ACC112 (cell line): ENCODE data around the gene LRRC8A.

ENCODE experiments used
- H2AFZ ChIP-seq: fragments of 200-600 bp; sonication (generic); one replicate; pipeline ENCODE4 v1.6.0; 2017; ENCODE audit warnings: antibody characterized with exemption, low read length; ENCODE audit not compliant: unreplicated experiment
- H3K27ac ChIP-seq: fragments of 200-600 bp; sonication (generic); 2 replicates; pipeline ENCODE4 v1.5.1; 2014; ENCODE audit warnings: low read depth, mild to moderate bottlenecking, antibody characterized with exemption, low read length, moderate library complexity
- H3K27me3 ChIP-seq: fragments of 200-600 bp; sonication (generic); 2 replicates; pipeline ENCODE4 v1.6.1; 2014; ENCODE audit warnings: mild to moderate bottlenecking, antibody characterized with exemption, low read length, moderate library complexity, mixed read lengths; ENCODE audit not compliant: insufficient read depth
- H3K36me3 ChIP-seq: fragments of 200-600 bp; sonication (generic); 2 replicates; pipeline ENCODE4 v1.6.1; 2016; ENCODE audit warnings: mild to moderate bottlenecking, antibody characterized with exemption, low read length, moderate library complexity, mixed read lengths; ENCODE audit not compliant: insufficient read depth
- H3K4me1 ChIP-seq: fragments of 200-600 bp; sonication (generic); one replicate; pipeline ENCODE4 v1.6.1; 2016; ENCODE audit warnings: low read length, mixed read lengths; ENCODE audit not compliant: insufficient read depth, unreplicated experiment, control insufficient read depth
- H3K4me3 ChIP-seq: fragments of 200-600 bp; sonication (generic); 2 replicates; pipeline ENCODE4 v1.5.1; 2014; ENCODE audit warnings: mild to moderate bottlenecking, low read depth, low read length
- H3K79me2 ChIP-seq: fragments of 200-600 bp; sonication (generic); one replicate; pipeline ENCODE4 v1.6.0; 2016; ENCODE audit warnings: low read length; ENCODE audit not compliant: control insufficient read depth, unreplicated experiment, insufficient read depth

LRRC8A gene

GRCh38 chr9:128902351-128903078, 20.6 kb downstream of the LRRC8A start:
- Histone ChIP-seq H3K27ac (no peak overlapping the region), H3K4me1 (peaks cover 34% of the 10 kb centered on the region), H3K27me3 (no peaks in the 10 kb centered on the region), H3K79me2 (peaks cover 36% of the 10 kb centered on the region), H3K4me3 (no peak overlapping the region), H3K36me3 (peaks cover 15% of the 10 kb centered on the region), H2AFZ (no peak overlapping the region)

DNA sequence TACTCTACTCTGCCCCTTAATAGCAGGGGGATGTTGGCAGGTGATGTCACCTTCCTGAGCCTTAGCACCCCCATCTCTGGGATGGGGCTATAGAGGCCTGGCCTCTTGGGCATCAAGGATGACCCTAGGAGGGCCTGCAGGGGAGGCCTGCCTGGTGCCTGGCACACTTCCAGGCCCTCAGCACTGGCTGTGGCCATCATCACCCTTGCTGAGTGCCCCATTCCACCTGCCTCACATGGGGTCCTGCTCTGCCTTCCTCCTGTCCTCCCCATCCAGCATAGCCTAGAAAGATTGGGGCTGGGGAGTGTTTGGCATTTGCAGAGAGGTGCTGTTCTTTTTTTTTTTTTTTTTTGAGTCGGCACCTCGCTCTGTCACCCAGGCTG, 21.1 kb downstream of the LRRC8A start:
- Histone ChIP-seq H3K4me1 (peaks cover 34% of the 10 kb centered on the region), H3K27me3 (no peaks in the 10 kb centered on the region), H3K27ac (no peak overlapping the region), H3K4me3 (no peak overlapping the region), H2AFZ (no peak overlapping the region), H3K79me2 (peaks cover 34% of the 10 kb centered on the region), H3K36me3 (peaks cover 20% of the 10 kb centered on the region)

DNA sequence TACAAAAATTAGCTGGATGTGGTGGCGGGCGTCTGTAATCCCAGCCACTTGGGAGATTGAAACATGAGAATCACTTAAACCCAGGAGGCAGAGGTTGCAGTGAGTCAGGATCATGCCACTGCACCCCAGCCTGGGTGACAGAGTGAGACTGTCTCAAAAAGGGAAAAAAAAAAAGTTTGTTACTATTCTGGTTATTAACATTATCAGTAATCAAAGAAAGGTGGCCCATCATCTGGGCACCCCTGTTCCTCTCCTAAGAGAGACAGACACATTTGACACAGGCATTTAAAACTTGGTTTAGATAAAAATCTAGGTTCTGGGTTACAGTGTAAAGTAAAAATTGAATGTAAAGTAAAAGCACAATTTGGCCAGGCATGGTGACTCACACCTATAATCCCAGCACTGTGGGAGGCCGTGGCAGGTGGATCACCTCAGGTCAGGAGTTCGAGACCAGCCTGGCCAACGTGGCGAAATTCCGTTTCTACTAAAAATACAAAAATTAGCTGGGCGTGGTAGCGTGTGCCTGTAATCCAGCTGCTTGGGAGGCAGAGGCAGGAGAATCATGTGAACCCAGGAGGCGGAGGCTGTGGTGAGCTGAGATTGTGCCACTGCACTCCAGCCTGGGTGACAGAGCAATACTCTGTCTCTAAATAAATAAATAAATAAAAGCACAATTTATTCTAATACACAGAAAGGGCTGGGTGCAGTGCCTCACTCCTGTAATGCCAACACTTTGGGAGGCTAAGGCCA, 22.1 kb downstream of the LRRC8A start:
- Histone ChIP-seq H3K36me3 (peaks cover 23% of the 10 kb centered on the region), H2AFZ (no peak overlapping the region), H3K79me2 (peaks cover 33% of the 10 kb centered on the region), H3K27ac (peak overlapping the region; percentile 64; the same call in 1 of the 2 replicates), H3K4me1 (peaks cover 31% of the 10 kb centered on the region), H3K27me3 (no peaks in the 10 kb centered on the region), H3K4me3 (no peak overlapping the region)

DNA sequence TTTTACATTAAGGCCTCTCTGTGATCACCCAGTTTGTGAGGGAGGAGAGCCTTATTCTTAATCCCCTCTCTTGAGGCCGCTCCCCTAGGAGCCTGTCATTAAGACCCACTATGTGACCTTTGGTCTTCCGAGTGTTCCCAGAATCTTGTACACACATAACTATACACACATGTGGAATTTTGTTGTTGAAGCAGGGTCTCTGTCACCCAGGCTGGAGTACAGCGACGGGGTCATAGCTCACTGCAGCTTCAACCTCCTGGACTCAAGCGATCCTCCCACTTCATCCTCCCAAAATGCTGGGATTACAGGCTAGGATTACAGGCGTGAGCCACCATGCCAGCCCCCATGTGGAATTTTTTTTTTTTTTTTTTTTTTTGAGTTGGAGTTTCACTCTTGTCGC, 24.0 kb downstream of the LRRC8A start:
- no peak overlapping the region for H3K4me3 ChIP-seq
- H3K79me2 ChIP-seq = peaks cover 31% of the 10 kb centered on the region
- no peaks in the 10 kb centered on the region for H3K27me3 ChIP-seq
- H3K4me1 ChIP-seq = peaks cover 26% of the 10 kb centered on the region
- peaks cover 32% of the 10 kb centered on the region for H3K36me3 ChIP-seq
- no peak overlapping the region for H2AFZ ChIP-seq
- H3K27ac ChIP-seq = no peak overlapping the region

DNA sequence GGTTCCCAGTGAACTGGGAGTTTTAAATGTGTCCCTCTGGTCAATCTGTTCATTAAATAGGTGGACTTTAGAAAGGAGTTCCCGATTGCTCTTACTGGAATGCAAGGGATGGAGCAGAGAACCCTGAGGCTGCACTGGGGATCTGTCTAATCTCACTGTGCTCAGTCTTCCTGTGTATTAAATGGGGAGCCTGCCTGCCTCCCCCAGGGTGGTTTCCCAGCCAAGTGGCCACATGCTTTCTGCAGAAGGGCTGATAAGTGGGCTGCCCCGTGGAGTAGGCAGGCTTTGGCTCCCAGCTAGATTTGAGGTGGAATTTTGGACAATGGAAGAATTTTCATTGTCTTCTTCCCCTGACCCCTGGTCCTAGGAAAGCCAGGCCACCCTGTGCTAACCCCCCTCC, 24.8 kb downstream of the LRRC8A start:
- Histone ChIP-seq H3K27me3 (no peaks in the 10 kb centered on the region), H3K4me3 (no peak overlapping the region), H2AFZ (no peak overlapping the region), H3K79me2 (peaks cover 31% of the 10 kb centered on the region), H3K27ac (no peak overlapping the region), H3K36me3 (peaks cover 32% of the 10 kb centered on the region), H3K4me1 (peaks cover 34% of the 10 kb centered on the region)

DNA sequence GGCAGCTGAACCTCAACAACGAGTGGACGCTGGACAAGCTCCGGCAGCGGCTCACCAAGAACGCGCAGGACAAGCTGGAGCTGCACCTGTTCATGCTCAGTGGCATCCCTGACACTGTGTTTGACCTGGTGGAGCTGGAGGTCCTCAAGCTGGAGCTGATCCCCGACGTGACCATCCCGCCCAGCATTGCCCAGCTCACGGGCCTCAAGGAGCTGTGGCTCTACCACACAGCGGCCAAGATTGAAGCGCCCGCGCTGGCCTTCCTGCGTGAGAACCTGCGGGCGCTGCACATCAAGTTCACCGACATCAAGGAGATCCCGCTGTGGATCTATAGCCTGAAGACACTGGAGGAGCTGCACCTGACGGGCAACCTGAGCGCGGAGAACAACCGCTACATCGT, 26.4 kb downstream of the LRRC8A start:
- no peak overlapping the region for H3K27ac ChIP-seq
- no peak overlapping the region for H2AFZ ChIP-seq
- no peaks in the 10 kb centered on the region for H3K27me3 ChIP-seq
- peaks cover 32% of the 10 kb centered on the region for H3K36me3 ChIP-seq
- no peak overlapping the region for H3K4me3 ChIP-seq
- peaks cover 40% of the 10 kb centered on the region for H3K4me1 ChIP-seq
- H3K79me2 ChIP-seq = peaks cover 36% of the 10 kb centered on the region

GRCh38 chr9:128909859-128910258, 27.9 kb downstream of the LRRC8A start:
- Histone ChIP-seq H2AFZ (no peak overlapping the region), H3K4me3 (no peak overlapping the region), H3K79me2 (peaks cover 51% of the 10 kb centered on the region), H3K4me1 (peaks cover 37% of the 10 kb centered on the region), H3K36me3 (peaks cover 32% of the 10 kb centered on the region), H3K27ac (no peak overlapping the region), H3K27me3 (no peaks in the 10 kb centered on the region)

DNA sequence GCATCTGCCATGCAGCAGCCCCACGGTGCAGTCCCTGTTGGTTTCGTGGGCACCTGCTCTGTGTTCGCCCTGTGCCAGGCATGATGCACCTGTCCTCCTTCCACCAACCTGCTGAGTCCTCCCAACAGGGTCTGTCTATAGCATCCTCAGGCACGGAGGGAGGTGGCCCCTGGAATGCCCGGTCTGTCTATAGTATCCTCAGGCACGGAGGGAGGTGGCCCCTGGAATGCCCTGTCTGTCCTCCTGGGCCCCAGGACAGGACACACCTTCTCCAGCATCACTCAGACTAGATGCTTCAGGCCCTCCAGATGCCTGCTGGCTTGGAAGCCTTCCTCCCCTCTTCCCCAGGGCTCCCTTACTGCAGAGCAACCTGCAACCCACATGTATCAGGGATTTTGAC, 29.0 kb downstream of the LRRC8A start:
- Histone ChIP-seq H3K4me3 (no peak overlapping the region), H3K4me1 (peaks cover 42% of the 10 kb centered on the region), H3K36me3 (peaks cover 32% of the 10 kb centered on the region), H3K27me3 (no peaks in the 10 kb centered on the region), H3K79me2 (peaks cover 48% of the 10 kb centered on the region), H3K27ac (peak overlapping the region; percentile 87), H2AFZ (no peak overlapping the region)

DNA sequence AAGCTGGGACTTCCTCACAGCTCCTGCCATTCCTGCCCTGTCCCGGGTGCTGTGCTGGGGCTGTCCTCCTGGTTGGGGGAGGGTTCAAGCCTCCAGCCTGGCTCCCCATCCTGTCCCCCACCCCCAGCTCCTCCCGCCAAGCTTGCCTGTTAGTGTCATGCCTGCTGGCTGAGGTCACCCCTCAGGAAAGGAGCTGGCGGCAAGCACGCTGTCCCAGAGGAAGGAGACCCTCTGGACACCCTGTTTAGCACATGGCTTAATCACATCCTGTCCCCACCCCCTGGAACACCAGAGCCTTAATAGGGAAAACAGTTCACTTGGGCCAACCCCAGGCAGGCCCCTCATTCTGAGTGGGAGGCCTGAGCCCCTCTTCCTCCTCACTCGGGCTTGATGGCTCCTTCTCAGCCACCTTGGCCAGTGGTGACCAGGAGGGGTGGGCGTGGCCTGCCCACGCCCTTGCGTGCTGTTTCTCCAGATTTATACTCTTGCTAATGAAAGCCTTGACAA, 29.6 kb downstream of the LRRC8A start:
- no peaks in the 10 kb centered on the region for H3K27me3 ChIP-seq
- peak overlapping the region; percentile 87 for H3K27ac ChIP-seq
- H3K36me3 ChIP-seq = peaks cover 32% of the 10 kb centered on the region
- peak overlapping the region; percentile 35; the same call in 1 of the 2 replicates for H3K4me3 ChIP-seq
- peaks cover 48% of the 10 kb centered on the region for H3K4me1 ChIP-seq
- no peak overlapping the region for H2AFZ ChIP-seq
- peaks cover 44% of the 10 kb centered on the region for H3K79me2 ChIP-seq

DNA sequence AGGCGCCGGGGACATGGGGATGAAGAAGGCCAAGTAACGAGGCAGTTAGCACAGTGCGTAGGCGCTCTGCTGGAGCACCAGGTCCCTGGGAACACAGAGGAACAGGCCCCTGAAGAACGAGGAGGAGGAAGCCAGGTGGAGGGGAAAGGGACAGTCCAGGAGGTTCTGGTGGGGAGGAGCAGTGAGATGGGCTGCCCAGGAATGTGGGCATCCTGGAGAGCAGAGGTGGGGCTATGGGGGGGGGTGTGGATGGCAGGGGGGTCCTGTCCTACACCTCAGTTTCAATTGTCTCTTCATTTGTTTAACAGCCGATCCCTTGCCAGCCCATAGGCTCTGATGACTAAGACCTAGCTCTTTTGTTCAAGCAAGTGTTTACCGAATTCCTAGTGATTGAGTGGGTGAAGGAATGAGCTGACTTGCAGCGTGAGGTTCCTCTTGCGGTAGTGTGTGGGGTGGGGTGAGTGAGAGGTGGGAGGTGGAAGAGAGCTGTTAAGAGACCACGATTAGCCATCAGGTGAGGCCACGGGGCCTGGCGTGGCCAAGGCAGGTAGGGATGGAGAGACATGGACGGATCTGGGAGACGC, 30.4 kb downstream of the LRRC8A start:
- peaks cover 55% of the 10 kb centered on the region for H3K4me1 ChIP-seq
- H2AFZ ChIP-seq = no peak overlapping the region
- H3K4me3 ChIP-seq = peak overlapping the region; percentile 35; the same call in 1 of the 2 replicates
- H3K36me3 ChIP-seq = peaks cover 26% of the 10 kb centered on the region
- H3K27ac ChIP-seq = peak overlapping the region; percentile 87
- peaks cover 39% of the 10 kb centered on the region for H3K79me2 ChIP-seq
- no peaks in the 10 kb centered on the region for H3K27me3 ChIP-seq
